Glomerular visceral epithelial cell (primary cell): Measurements from ENCODE around the gene ADAMTS7.
"Not testable (repeated sequence)": the region's sequence is repeated elsewhere in the genome, so short reads cannot be mapped to it uniquely, and the experiment has no call there.

Experiments used
- DNase-seq: peaks from one replicate; pipeline ENCODE4 v3.0.0-alpha.2; 2016; ENCODE audit errors: extremely low spot score

Gene ADAMTS7

GRCh38 chr15:78765154-78765860, 46.0 kb downstream of the ADAMTS7 start:
- DNase-seq, result not testable (repeated sequence)

- DNase-seq, result not testable (repeated sequence)
Observed at GRCh38 chr15:78764340-78765153, 46.7 kb downstream of the ADAMTS7 start.

- DNase-seq, result no peak
Observed at GRCh38 chr15:78763796-78764241, 47.4 kb downstream of the ADAMTS7 start.

- no peak for DNase-seq
Observed at GRCh38 chr15:78762985-78763795, 48.1 kb downstream of the ADAMTS7 start.

- DNase-seq, result not testable (repeated sequence)
Observed at GRCh38 chr15:78762386-78762961, 48.8 kb downstream of the ADAMTS7 start.

- no peak for DNase-seq
Observed at GRCh38 chr15:78761891-78762385, 49.3 kb downstream of the ADAMTS7 start.

- not testable (repeated sequence) for DNase-seq
Observed at GRCh38 chr15:78761475-78761874, 49.8 kb downstream of the ADAMTS7 start.

GRCh38 chr15:78761020-78761419, 50.2 kb downstream of the ADAMTS7 start:
- DNase-seq, result no peak

- not testable (repeated sequence) for DNase-seq
Observed at GRCh38 chr15:78760091-78760882, 51.0 kb downstream of the ADAMTS7 start.

GRCh38 chr15:78759361-78759998, 51.8 kb downstream of the ADAMTS7 start:
- not testable (repeated sequence) for DNase-seq

- DNase-seq, result not testable (repeated sequence)
Observed at GRCh38 chr15:78758486-78759200, 52.6 kb downstream of the ADAMTS7 start.

- not testable (repeated sequence) for DNase-seq
Observed at GRCh38 chr15:78758084-78758483, 53.2 kb downstream of the ADAMTS7 start.

- no peak for DNase-seq
Observed at GRCh38 chr15:78757636-78757905, 53.7 kb downstream of the ADAMTS7 start.

- DNase-seq, result peak; percentile 90
Observed at GRCh38 chr15:78756781-78757635, 54.3 kb downstream of the ADAMTS7 start.

- DNase-seq, result peak; percentile 76
Observed at GRCh38 chr15:78755900-78756591, 55.2 kb downstream of the ADAMTS7 start.

- peak; percentile 68 for DNase-seq
Observed at GRCh38 chr15:78754637-78755280, 56.5 kb downstream of the ADAMTS7 start.

- not testable (repeated sequence) for DNase-seq
Observed at GRCh38 chr15:78753751-78754535, 57.3 kb downstream of the ADAMTS7 start.
